Measurements from ENCODE around the gene TNRC6A. TPM values are rescaled to one million over a fixed set of nuclear protein-coding genes. Genes with fewer than 3 reads are reported as not detected.

Gene TNRC6A
- total and polyA plus RNA-seq, 4 donors = 10.3 to 93.0 (median 29.8) TPM

DNA sequence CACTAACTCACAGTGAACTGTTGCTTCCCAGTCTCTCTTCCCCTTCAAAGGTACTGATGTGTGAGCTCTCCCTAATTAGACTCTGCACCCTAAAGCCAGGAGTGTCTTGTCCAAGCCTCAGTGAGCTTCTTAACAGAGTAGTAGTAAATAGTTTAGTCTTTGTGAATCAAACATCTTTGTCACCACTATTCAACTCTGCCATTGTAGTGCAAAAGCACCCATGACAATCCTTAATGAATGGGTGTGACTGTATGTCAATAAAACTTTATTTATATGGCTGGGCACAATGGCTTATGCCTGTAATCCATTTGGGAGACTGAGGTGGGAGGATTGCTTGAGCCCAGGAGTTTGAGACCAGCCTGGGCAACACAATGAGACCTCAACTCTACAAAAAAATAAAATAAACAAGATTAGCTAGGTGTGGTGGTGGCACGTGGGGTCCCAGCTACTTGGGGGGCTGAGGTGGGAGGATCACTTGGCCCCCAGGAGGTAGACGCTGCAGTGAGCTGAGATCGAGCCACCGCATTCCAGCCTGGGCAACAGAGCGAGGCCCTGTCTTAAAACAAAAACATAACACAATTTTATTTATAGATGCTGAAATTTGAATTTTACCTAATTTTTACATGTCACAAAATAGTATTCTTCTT is 45.5 kb upstream of the TNRC6A start:
- H3K36me3 ChIP-seq (ENCODE audit: control insufficient read depth in 4 of 4, insufficient read depth in 4 of 4, low read length in 4 of 4) = no peaks in the 10 kb centered on the region
- H3K9ac ChIP-seq (ENCODE audit: insufficient read depth in 1 of 2, low read length in 2 of 2) = no peak overlapping the region
- peaks cover 0 to 12% (median 7%) of the 10 kb centered on the region in 5 donors for H3K4me1 ChIP-seq (ENCODE audit: control insufficient read depth in 5 of 5, insufficient read depth in 5 of 5, low read length in 5 of 5)
- no peak overlapping the region for H3K4me3 ChIP-seq
- TF ChIP-seq, protein P1, sequence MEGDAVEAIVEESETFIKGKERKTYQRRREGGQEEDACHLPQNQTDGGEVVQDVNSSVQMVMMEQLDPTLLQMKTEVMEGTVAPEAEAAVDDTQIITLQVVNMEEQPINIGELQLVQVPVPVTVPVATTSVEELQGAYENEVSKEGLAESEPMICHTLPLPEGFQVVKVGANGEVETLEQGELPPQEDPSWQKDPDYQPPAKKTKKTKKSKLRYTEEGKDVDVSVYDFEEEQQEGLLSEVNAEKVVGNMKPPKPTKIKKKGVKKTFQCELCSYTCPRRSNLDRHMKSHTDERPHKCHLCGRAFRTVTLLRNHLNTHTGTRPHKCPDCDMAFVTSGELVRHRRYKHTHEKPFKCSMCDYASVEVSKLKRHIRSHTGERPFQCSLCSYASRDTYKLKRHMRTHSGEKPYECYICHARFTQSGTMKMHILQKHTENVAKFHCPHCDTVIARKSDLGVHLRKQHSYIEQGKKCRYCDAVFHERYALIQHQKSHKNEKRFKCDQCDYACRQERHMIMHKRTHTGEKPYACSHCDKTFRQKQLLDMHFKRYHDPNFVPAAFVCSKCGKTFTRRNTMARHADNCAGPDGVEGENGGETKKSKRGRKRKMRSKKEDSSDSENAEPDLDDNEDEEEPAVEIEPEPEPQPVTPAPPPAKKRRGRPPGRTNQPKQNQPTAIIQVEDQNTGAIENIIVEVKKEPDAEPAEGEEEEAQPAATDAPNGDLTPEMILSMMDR (IDR thresholded peaks at IDR 0.05; ENCODE audit: control extremely low read depth, extremely low read depth) = no peak
- no peaks in the 10 kb centered on the region for H3K9me3 ChIP-seq (ENCODE audit: control insufficient read depth in 4 of 4, insufficient read depth in 3 of 4, low read length in 3 of 4)
- DNase-seq (no peak), ATAC-seq (ENCODE audit: insufficient read depth, low FRiP score) (no peak)
- H3K27ac ChIP-seq (ENCODE audit: low read depth in 1 of 2, low read length in 1 of 2) = no peak overlapping the region
- H3K27me3 ChIP-seq (ENCODE audit: control insufficient read depth in 3 of 3, insufficient read depth in 3 of 3, low read length in 2 of 3) = no peaks in the 10 kb centered on the region
- 82 to 87% methylated on average over 5 of the region's 5 CpGs for WGBS, 2 donors

DNA sequence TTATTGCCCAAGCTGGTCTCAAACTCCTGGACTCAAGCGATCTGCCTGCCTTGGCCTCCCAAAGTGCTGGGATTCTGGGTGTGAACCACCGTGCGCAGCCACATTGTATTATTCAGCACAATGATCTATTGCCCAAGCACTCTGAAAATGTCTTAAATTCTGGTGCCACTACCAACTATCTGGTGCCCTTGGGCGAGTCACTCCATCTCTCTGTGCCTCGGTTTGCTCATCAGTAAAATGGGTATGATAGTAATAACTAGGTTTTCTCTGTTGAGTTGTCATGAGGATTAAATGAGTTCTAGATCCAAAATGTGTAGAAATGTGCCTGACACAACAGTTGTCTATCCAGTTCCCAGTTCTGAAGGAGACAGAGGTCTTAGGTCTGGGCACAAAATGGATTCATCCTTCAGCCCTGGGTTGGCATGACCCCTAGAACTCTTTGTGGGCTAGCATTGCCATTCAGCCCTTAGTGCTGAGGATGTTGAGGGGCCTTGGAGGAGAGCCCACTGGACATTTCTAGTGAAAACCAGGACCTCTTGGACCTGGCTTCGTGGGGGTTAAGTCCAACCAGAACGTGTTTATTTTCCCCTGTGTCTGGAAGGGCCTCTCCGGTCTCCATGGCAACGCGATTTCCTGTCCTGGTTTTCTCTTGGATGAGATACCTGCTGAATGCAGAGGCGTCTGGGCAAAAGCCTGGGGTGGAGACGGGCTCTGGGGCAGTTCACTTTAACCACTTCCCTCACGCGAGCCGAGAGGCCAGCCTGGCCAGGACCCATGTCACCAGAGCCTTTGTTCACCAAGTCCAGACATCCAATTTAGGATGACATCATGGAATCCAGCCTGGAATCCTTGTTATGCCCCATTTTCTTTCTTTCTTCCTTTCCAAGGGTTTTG is 43.7 kb upstream of the TNRC6A start:
- H3K27me3 ChIP-seq (ENCODE audit: control insufficient read depth in 3 of 3, insufficient read depth in 3 of 3, low read length in 2 of 3) = no peaks in the 10 kb centered on the region
- H3K9me3 ChIP-seq (ENCODE audit: control insufficient read depth in 4 of 4, insufficient read depth in 3 of 4, low read length in 3 of 4) = no peaks in the 10 kb centered on the region
- H3K36me3 ChIP-seq (ENCODE audit: control insufficient read depth in 4 of 4, insufficient read depth in 4 of 4, low read length in 4 of 4) = no peaks in the 10 kb centered on the region
- no peak for ATAC-seq (ENCODE audit: insufficient read depth, low FRiP score)
- no peak overlapping the region for H3K9ac ChIP-seq (ENCODE audit: insufficient read depth in 1 of 2, low read length in 2 of 2)
- TF ChIP-seq, protein P1 (IDR thresholded peaks at IDR 0.05; ENCODE audit: control extremely low read depth, extremely low read depth) = no peak
- peak; percentile 87 to 90 (median 89) for DNase-seq
- 36% methylated on average over 15 of the region's 15 CpGs for WGBS, 2 donors
- no peak overlapping the region for H3K4me3 ChIP-seq
- H3K27ac ChIP-seq (ENCODE audit: low read depth in 1 of 2, low read length in 1 of 2) = no peak overlapping the region
- H3K4me1 ChIP-seq (ENCODE audit: control insufficient read depth in 5 of 5, insufficient read depth in 5 of 5, low read length in 5 of 5) = peaks cover 0 to 12% (median 7%) of the 10 kb centered on the region in 5 donors

DNA sequence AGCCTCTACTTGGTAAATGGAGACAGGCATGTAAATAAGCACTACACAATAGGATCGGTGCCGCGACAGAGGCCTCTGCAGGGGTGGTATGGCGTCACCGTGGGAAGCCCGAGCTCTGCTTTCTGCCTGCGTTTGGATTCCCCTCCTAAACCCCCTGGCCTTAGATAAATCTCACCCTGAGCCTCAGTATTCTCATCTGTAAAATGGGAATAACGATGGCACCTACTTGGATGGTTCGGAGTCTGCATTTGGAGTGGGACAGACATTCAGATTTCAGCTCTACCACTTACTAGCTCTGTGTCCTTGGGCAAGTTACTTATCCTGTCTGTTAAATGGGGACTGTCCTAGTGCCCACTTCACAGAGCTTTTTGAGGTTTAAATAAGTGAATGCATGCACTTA is 42.8 kb upstream of the TNRC6A start:
- Histone ChIP-seq H3K9ac (ENCODE audit: insufficient read depth in 1 of 2, low read length in 2 of 2) (no peak overlapping the region), H3K27ac (ENCODE audit: low read depth in 1 of 2, low read length in 1 of 2) (no peak overlapping the region), H3K36me3 (ENCODE audit: control insufficient read depth in 4 of 4, insufficient read depth in 4 of 4, low read length in 4 of 4) (no peaks in the 10 kb centered on the region), H3K4me1 (ENCODE audit: control insufficient read depth in 5 of 5, insufficient read depth in 5 of 5, low read length in 5 of 5) (peaks cover 0 to 12% (median 7%) of the 10 kb centered on the region in 5 donors), H3K9me3 (ENCODE audit: control insufficient read depth in 4 of 4, insufficient read depth in 3 of 4, low read length in 3 of 4) (no peaks in the 10 kb centered on the region), H3K27me3 (ENCODE audit: control insufficient read depth in 3 of 3, insufficient read depth in 3 of 3, low read length in 2 of 3) (no peaks in the 10 kb centered on the region), H3K4me3 (no peak overlapping the region)
- DNase-seq (peak in 1 of 3 donors; percentile 23), ATAC-seq (ENCODE audit: insufficient read depth, low FRiP score) (no peak)
- TF ChIP-seq, protein P1 (IDR thresholded peaks at IDR 0.05; ENCODE audit: control extremely low read depth, extremely low read depth) = no peak
- WGBS, 2 donors = 57 to 63% methylated on average over 9 of the region's 9 CpGs

Measured in lung (tissue), 12 donors.